GM21576 (cell line): Measurements from ENCODE around the gene ISYNA1.
"Not testable (repeated sequence)": the region's sequence is repeated elsewhere in the genome, so short reads cannot be mapped to it uniquely, and the experiment has no call there.

Source experiments
- ATAC-seq: cut with Tn5 transposase; IDR thresholded peaks from one replicate; pipeline ENCODE4 v1.9.1; 2021; ENCODE audit warnings: mild to moderate bottlenecking, moderate library complexity; ENCODE audit not compliant: unreplicated experiment

Gene ISYNA1

DNA sequence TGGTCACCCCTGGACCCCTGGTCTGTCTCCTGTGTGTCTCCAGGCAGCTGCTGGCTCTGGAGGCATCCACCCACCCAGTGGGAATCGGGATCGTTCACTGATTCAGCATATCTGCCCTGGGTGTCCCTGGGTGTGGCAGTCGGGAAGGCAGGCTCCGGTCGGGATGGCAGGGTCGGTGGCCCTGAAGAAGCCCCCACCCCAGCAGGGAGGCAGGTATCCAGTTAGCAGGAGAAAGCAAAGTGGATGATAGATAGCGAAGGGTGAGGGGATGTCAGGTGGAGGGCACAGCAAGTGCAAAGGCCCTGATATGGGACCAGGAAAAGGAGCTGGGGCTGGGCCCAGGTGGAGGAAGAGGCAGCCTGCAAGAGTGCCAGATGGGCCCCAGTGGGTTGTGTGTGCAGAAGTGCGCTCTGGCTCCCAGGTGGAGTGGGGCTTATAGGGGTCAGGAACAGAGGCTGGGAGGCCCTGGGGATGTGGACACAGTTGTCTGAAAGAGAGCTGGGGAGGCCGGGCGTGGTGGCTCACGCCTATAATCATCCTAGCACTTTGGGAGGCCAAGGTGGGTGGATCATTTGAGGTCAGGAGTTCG lies 16.5 kb downstream of the ISYNA1 start:
- no peak for ATAC-seq

DNA sequence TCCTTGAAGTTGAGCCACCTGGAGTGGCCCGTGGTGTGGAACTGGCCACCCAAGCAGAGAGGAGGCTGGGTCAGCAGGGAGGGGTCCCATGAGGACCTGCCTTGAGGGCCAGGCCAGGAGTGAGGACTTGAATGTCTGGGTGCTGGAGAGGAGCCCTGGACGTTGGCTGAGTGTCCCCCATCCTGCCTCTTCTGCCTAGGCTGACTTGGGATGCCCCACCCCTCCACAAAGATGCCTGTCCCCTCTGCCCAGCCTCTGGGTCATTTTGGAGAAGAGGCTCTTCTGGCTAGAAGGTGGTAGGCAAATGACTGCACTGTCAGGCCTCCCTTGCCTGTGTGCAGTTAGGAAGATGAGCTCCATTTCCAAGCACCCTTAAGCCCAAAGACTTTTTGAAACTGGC lies 17.0 kb downstream of the ISYNA1 start:
- no peak for ATAC-seq

DNA sequence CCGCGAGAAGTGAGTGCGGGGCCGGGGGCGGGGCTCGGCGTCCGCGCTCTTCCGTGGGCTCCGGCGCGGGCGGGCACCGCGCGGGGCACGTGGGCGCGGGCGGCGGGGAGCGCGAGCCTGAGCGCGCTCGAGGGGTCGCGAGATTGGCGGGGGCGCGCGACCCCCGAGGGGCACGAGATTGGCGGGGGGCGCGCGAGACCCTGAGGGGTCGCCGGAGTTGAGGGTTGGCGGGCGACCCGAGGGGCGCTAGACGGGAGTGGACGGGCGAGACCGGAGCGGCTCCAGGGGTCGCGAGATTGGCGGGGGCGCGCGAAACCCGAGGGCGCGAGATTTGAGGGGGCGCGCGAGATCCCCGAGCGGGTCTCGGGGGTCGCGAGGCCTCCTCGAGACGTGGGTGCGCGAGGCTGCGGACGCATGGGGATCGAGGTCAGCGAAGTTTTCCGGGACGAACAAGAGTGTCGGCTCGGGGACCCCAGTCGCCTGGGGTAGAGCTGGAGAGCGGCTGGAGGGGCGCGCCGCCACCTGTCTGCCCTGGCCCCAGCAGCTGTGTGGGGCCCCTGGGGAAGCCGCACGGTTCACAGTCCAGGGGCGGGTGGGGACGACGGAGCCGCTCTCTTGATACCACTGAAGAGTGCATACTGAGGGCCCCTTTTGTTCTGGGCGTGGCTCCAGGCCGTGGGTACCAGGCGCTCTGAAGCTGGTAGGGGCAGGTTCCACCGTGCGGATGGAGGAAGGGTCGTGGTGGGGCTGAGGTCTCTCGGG lies 18.1 kb downstream of the ISYNA1 start:
- ATAC-seq, result no peak

DNA sequence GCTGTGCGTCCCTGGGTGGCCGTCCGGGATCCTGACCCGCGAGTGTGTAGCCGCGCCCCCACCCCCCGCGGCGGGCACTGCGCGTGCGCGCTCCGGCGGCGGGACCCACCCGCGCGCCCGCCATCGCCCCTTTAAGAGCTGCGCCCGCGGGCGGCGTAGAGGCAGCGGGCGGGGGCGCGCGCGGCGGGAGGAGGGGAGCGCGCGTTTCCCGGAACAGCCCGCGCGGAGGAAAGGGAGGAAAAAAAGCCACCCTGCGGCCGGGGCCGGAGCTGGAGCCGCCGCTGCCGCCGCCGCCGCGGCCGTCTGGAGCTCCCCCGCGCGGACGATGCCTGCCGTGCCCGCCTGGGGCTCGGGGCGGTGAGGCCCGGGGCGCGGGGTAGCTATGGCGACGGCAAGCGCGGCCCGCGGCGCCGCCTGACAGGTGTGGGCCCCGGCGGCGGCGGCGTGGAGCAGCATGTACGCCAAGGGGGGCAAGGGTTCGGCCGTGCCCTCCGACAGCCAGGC lies 18.7 kb downstream of the ISYNA1 start, which contains the start of gene SSBP4:
TSS of gene SSBP4 (plus strand) at position 204 of the 504 bp plus-strand sequence. CDS start at position 455, 251 bp downstream.
- ATAC-seq, result peak; percentile 24

GRCh38 chr19:18418483-18419194 lies 19.3 kb downstream of the ISYNA1 start:
- ATAC-seq, result no peak

GRCh38 chr19:18418029-18418482 lies 19.9 kb downstream of the ISYNA1 start:
- ATAC-seq, result no peak

GRCh38 chr19:18417250-18418028 lies 20.5 kb downstream of the ISYNA1 start:
- no peak for ATAC-seq

DNA sequence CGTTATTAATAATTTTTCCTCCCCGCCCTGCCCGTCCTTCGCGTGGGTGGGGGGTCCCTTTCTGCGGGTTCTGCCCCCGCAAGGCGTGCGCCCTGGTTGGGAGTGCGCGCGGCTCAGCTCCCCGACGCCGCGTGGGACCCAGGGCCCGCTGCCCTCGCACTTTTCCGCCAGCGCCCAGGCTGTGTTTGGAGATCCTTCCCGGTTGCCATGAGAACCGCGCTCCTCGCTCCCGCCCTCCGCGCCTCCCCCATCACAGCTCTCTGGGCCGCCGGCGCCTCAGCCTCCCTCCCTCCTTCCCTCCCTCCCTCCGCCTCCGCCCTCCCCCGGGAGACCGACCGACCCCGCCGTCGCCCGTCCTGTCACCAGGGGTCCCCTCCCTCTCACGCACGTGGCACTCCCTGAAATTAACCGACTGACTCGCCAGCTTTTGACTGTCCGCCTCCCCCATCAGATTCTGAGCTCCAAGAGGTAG lies 21.1 kb downstream of the ISYNA1 start:
- ATAC-seq, result no peak

- no peak for ATAC-seq
Measured at GRCh38 chr19:18415178-18415867, 22.6 kb downstream of the ISYNA1 start.

- ATAC-seq, result no peak
Measured at GRCh38 chr19:18414504-18415177, 23.3 kb downstream of the ISYNA1 start.

- no peak for ATAC-seq
Measured at GRCh38 chr19:18412610-18413239, 25.2 kb downstream of the ISYNA1 start.

GRCh38 chr19:18408053-18408476 lies 29.9 kb downstream of the ISYNA1 start:
- peak; percentile 64 for ATAC-seq

DNA sequence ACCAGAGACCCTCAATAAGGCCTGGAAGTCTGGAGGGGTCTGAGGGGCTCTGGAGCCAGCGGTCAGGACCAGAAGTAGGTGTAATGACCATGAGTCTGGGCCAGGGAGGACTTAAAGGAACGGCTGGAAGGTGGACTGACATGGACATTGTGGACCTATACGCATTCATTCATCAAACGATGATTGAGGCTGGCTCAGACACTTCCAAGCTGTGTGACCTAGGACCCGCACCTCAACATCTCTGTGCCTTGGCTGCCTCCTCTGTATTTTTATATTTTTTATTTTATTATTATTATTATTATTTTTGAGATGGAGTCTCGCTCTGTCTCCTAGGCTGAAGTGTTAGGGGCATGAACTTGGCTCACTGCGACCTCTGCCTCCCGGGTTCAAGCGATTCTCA lies 31.2 kb downstream of the ISYNA1 start:
- no peak for ATAC-seq

DNA sequence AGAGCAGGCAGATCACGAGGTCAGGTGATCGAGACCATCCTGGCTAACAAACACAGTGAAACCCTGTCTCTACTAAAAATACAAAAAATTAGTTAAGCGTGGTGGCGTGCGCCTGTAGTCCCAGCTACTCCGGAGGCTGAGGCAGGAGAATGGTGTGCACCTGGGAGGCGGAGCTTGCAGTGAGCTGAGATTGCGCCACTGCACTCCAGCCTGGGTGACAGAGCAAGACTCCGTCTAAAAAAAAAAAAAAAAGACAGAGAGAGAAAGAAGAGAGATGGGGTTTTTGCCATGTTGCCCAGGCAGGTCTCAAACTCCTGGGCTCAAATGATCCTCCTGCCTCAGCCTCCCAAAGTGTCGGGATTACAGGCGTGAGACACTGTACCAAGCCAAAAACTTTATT lies 32.2 kb downstream of the ISYNA1 start:
- ATAC-seq, result not testable (repeated sequence)

GRCh38 chr19:18402455-18403248 lies 35.3 kb downstream of the ISYNA1 start:
- not testable (repeated sequence) for ATAC-seq

GRCh38 chr19:18401580-18402112 lies 36.3 kb downstream of the ISYNA1 start:
- ATAC-seq, result no peak

- ATAC-seq, result no peak
Measured at GRCh38 chr19:18399008-18399407, 38.9 kb downstream of the ISYNA1 start.
